MV-4-11 (cell line): Measurements from ENCODE around the gene KIT.

ENCODE experiments used
- DNase-seq: peaks from one replicate; lab custom pipeline; 2025; lab: John Stamatoyannopoulos, UW

Gene KIT

GRCh38 chr4:54660591-54660990 is 2.8 kb downstream of the KIT start:
- no peak for DNase-seq

- DNase-seq, result peak; percentile 33
These were observed 3.4 kb downstream of the KIT start for GRCh38 chr4:54661169-54661568.

- DNase-seq, result no peak
These were observed 3.9 kb downstream of the KIT start for GRCh38 chr4:54661686-54662085.

- DNase-seq, result no peak
These were observed 4.4 kb downstream of the KIT start for GRCh38 chr4:54662123-54662522.

GRCh38 chr4:54662901-54663585 is 5.3 kb downstream of the KIT start:
- peak; percentile 96 for DNase-seq

- DNase-seq, result no peak
These were observed 6.6 kb downstream of the KIT start for GRCh38 chr4:54664400-54664799.

- DNase-seq, result no peak
These were observed 10.4 kb downstream of the KIT start for GRCh38 chr4:54668014-54668611.

GRCh38 chr4:54669831-54670230 is 12.1 kb downstream of the KIT start:
- no peak for DNase-seq

- DNase-seq, result no peak
These were observed 18.1 kb downstream of the KIT start for GRCh38 chr4:54675721-54676461.

- no peak for DNase-seq
These were observed 18.9 kb downstream of the KIT start for GRCh38 chr4:54676658-54677057.

- no peak for DNase-seq
These were observed 19.7 kb downstream of the KIT start for GRCh38 chr4:54677416-54677815.

GRCh38 chr4:54677853-54678650 is 20.3 kb downstream of the KIT start:
- DNase-seq, result no peak

GRCh38 chr4:54678826-54679225 is 21.1 kb downstream of the KIT start:
- no peak for DNase-seq

- no peak for DNase-seq
These were observed 22.1 kb downstream of the KIT start for GRCh38 chr4:54679813-54680212.

GRCh38 chr4:54683616-54684346 is 26.0 kb downstream of the KIT start:
- DNase-seq, result peak; percentile 86

- DNase-seq, result no peak
These were observed 28.1 kb downstream of the KIT start for GRCh38 chr4:54685810-54686209.

- peak; percentile 98 for DNase-seq
These were observed 30.4 kb downstream of the KIT start for GRCh38 chr4:54687887-54688841.

- DNase-seq, result no peak
These were observed 37.6 kb downstream of the KIT start for GRCh38 chr4:54695337-54695736.

- DNase-seq, result no peak
These were observed 38.0 kb downstream of the KIT start for GRCh38 chr4:54695788-54696187.

GRCh38 chr4:54696649-54697048 is 38.9 kb downstream of the KIT start:
- no peak for DNase-seq

GRCh38 chr4:54700986-54701385 is 43.2 kb downstream of the KIT start:
- no peak for DNase-seq
